22Rv1 (cell line): ENCODE data around the gene GGTLC2.

ENCODE experiments used
- CTCF ChIP-seq: fragments of 450-650 bp; IDR thresholded peaks from 2 replicates; pipeline ENCODE4 v1.5.1; 2017; ENCODE audit warnings: mild to moderate bottlenecking
- ZFX ChIP-seq: fragments of 450-650 bp; IDR thresholded peaks from 2 replicates; pipeline ENCODE4 v1.6.1; 2017; ENCODE audit warnings: antibody characterized with exemption, borderline replicate concordance

DNA sequence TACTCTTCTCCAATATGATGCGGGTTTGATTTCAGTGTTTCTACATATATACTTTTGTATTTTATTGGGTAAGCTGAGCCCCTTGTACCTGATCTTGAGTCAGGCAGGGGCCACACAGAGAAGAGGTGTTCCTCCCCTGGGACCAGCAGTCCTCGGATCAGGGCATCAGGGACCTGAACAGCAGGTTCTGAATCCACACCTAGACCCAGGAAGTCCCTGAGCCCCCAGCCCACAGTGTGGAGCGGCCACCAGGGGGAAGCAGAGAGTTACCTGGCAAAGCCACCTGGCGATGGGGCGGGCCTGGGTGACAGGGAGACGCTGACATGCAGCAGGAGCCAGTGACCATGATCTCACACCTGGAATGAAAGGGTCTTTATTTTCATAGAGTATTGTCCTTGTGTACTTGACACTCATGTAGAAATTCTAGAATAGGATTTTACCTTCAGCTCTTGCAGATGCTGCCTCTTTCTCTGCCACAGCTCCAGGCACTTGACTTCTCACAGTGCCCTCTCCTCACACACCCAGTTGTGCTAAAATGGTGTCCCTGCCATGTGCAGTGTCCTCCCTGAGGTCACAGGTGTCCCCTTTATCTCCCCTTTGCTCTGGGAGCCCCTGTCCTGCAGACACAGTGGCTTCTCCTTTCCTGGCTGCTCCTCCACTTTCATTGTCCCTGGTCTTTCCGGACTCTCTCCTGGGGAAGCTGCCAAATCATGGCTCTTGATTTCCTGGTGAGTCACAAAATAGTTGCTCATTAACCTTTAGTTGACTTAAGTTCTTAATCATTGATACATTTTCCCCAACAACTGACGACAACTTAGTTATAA, 48.5 kb downstream of the GGTLC2 start:
- TF ChIP-seq CTCF (peak; percentile 97), ZFX (no peak)
